ENCODE data around the gene CCNJL.

Gene CCNJL

GRCh38 chr5:160357861-160358411, 45.6 kb upstream of the CCNJL start:
- Histone ChIP-seq H3K9me3 (no peaks in the 10 kb centered on the region), H3K27me3 (no peaks in the 10 kb centered on the region), H3K4me3 (ENCODE audit: low read depth, low read length) (no peak overlapping the region), H3K36me3 (no peaks in the 10 kb centered on the region), H3K4me1 (no peaks in the 10 kb centered on the region)
- TF ChIP-seq, protein P1, sequence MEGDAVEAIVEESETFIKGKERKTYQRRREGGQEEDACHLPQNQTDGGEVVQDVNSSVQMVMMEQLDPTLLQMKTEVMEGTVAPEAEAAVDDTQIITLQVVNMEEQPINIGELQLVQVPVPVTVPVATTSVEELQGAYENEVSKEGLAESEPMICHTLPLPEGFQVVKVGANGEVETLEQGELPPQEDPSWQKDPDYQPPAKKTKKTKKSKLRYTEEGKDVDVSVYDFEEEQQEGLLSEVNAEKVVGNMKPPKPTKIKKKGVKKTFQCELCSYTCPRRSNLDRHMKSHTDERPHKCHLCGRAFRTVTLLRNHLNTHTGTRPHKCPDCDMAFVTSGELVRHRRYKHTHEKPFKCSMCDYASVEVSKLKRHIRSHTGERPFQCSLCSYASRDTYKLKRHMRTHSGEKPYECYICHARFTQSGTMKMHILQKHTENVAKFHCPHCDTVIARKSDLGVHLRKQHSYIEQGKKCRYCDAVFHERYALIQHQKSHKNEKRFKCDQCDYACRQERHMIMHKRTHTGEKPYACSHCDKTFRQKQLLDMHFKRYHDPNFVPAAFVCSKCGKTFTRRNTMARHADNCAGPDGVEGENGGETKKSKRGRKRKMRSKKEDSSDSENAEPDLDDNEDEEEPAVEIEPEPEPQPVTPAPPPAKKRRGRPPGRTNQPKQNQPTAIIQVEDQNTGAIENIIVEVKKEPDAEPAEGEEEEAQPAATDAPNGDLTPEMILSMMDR (IDR thresholded peaks at IDR 0.05; ENCODE audit: low read depth, low read length) = no peak
- no peak for DNase-seq

- TF ChIP-seq, protein P1 (IDR thresholded peaks at IDR 0.05; ENCODE audit: low read depth, low read length) = no peak
- no peak for DNase-seq
- no peak overlapping the region for H3K4me3 ChIP-seq (ENCODE audit: low read depth, low read length)
- no peaks in the 10 kb centered on the region for H3K4me1 ChIP-seq
- no peaks in the 10 kb centered on the region for H3K36me3 ChIP-seq
- H3K27me3 ChIP-seq = no peaks in the 10 kb centered on the region
- no peaks in the 10 kb centered on the region for H3K9me3 ChIP-seq
These were observed 45.0 kb upstream of the CCNJL start for GRCh38 chr5:160357394-160357793.

DNA sequence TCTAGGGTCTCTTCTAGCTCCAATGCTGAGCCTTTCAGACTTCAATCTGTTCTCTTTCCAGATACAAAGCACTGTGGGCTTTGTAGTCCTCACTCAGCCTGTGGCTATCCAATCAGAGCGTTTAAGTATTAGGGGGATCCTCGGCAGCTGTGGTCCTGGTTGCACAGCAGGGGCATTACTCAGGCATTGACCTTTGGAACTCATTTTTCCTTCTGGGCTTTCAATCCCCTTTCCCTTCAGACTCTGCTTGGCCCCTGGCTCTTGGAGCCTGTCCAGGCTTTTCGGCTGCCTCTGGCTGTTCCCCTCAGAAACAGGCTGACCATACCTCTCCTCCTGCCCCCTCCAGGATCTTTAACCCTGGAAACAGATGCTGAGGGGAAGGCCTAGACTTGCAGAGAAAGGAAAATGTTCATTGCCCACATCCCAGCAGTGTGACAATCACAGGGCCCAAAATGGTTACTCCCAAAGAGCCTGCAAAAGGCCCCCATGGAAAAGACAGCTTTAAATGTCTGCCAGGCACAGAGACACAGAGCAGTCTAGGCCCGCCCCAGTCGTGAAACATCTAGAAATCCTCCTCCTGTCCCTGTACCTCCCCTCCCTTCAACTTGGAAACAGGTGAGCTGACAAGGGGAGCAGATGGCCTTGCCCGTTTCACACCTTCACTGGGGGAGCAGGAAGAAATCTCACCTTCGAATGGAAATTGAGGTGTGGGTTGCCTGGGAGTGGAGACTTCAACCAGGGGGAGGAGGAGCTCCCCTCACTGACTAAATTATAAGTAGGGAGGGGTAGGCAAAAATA, 44.4 kb upstream of the CCNJL start:
- TF ChIP-seq, protein P1 (IDR thresholded peaks at IDR 0.05; ENCODE audit: low read depth, low read length) = no peak
- no peaks in the 10 kb centered on the region for H3K4me1 ChIP-seq
- no peak for DNase-seq
- no peak overlapping the region for H3K4me3 ChIP-seq (ENCODE audit: low read depth, low read length)
- no peaks in the 10 kb centered on the region for H3K27me3 ChIP-seq
- no peaks in the 10 kb centered on the region for H3K36me3 ChIP-seq
- H3K9me3 ChIP-seq = no peaks in the 10 kb centered on the region

DNA sequence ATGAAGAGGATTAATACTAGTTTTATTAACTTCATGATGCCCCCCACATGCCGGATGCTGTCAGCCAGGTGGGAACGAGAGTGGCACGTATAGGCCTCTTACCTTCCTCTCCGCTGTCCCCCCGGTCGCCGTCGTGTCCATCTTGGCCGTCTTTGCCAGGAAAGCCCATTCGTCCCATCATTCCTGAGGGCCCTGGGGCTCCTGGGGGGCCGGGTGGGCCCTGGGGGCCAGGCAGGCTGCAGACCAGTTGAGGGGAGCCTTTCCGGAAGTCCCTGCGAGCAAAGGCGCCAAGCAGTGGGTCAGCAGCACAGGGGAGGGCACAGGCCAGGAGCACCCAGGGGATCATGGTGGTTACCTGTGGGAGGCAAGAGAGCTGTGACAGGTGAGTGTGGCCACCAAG, 42.3 kb upstream of the CCNJL start:
- Histone ChIP-seq H3K4me1 (no peaks in the 10 kb centered on the region), H3K9me3 (no peaks in the 10 kb centered on the region), H3K36me3 (no peaks in the 10 kb centered on the region), H3K27me3 (no peaks in the 10 kb centered on the region), H3K4me3 (ENCODE audit: low read depth, low read length) (no peak overlapping the region)
- no peak for DNase-seq
- TF ChIP-seq, protein P1 (IDR thresholded peaks at IDR 0.05; ENCODE audit: low read depth, low read length) = no peak

- TF ChIP-seq, protein P1 (IDR thresholded peaks at IDR 0.05; ENCODE audit: low read depth, low read length) = no peak
- Histone ChIP-seq H3K4me1 (no peaks in the 10 kb centered on the region), H3K36me3 (no peaks in the 10 kb centered on the region), H3K4me3 (ENCODE audit: low read depth, low read length) (no peak overlapping the region), H3K27me3 (no peaks in the 10 kb centered on the region), H3K9me3 (no peaks in the 10 kb centered on the region)
- DNase-seq = no peak
These were observed 41.0 kb upstream of the CCNJL start for GRCh38 chr5:160353379-160353778.

DNA sequence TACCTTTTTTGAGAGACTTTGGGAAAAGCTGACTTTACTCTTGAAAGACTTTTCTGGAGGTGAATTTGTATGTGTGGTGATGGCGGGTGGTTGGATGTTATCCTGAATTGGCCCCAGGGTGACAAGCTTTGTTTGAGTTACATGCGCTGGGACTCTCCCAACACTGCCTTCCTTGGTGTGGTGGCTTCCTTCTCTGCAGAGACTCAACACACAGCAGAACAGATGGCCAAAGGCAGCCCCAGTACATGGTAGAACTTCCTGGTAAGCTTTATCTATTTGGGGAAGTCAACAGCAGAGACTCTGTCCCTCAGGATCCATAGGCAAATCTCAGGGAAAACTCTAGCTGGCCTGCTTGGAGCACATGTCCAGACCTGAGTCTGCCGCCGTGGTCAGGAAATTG, 39.9 kb upstream of the CCNJL start:
- Histone ChIP-seq H3K9me3 (no peaks in the 10 kb centered on the region), H3K4me3 (ENCODE audit: low read depth, low read length) (no peak overlapping the region), H3K36me3 (no peaks in the 10 kb centered on the region), H3K27me3 (no peaks in the 10 kb centered on the region), H3K4me1 (no peaks in the 10 kb centered on the region)
- DNase-seq = no peak
- TF ChIP-seq, protein P1 (IDR thresholded peaks at IDR 0.05; ENCODE audit: low read depth, low read length) = no peak
